Bronchial epithelial cell (primary cell): ENCODE measurements around the gene HMCN2. TPM values are rescaled to one million over a fixed set of nuclear protein-coding genes. Genes with fewer than 3 reads are reported as not detected.

Experiments
- DNase-seq: peaks from one replicate; pipeline ENCODE4 v3.0.0-alpha.2; 2010; ENCODE audit warnings: low read depth
- FAIRE-seq: peaks from 2 replicates; lab custom pipeline; 2011; peaks lifted over from hg19 to GRCh38; lab: Jason Lieb, UNC
- H3K27me3 ChIP-seq: 2 replicates; pipeline ENCODE4 v1.5.1; 2011; ENCODE audit warnings: low read length; ENCODE audit not compliant: control insufficient read depth, insufficient read depth
- H3K36me3 ChIP-seq: 2 replicates; pipeline ENCODE4 v1.5.1; 2011; ENCODE audit warnings: low read length; ENCODE audit not compliant: control insufficient read depth, insufficient read depth
- H3K4me3 ChIP-seq: 2 replicates; pipeline ENCODE4 v1.5.1; 2011; ENCODE audit warnings: mild to moderate bottlenecking, low read depth, low read length, control low read depth
- CTCF ChIP-seq: IDR thresholded peaks from 2 replicates; pipeline ENCODE4 v1.5.1; 2011; ENCODE audit warnings: mild to moderate bottlenecking, moderate library complexity, low read length, control low read depth, inconsistent platforms; ENCODE audit not compliant: insufficient read depth, severe bottlenecking
- total RNA-seq: library from RNA; depleted of rRNA; stranded (reverse); fragments of >200 nt; gene quantifications from 2 replicates; pipeline ENCODE4 v1.2.1, GENCODE V29; 2014

The HMCN2 gene
- total RNA-seq, 1 donor from 2014 or later = under 0.01 TPM

- FAIRE-seq = no peak
- no peak for TF ChIP-seq CTCF
- no peaks in the 10 kb centered on the region for H3K36me3 ChIP-seq
- no peak overlapping the region for H3K4me3 ChIP-seq
- H3K27me3 ChIP-seq = peaks cover 13% of the 10 kb centered on the region
- no peak for DNase-seq
Measured at GRCh38 chr9:130429381-130429780, 163.8 kb downstream of the HMCN2 start.

GRCh38 chr9:130429831-130430230 lies 164.3 kb downstream of the HMCN2 start:
- TF ChIP-seq CTCF = no peak
- no peak overlapping the region for H3K4me3 ChIP-seq
- peaks cover 13% of the 10 kb centered on the region for H3K27me3 ChIP-seq
- FAIRE-seq = no peak
- H3K36me3 ChIP-seq = no peaks in the 10 kb centered on the region
- no peak for DNase-seq

GRCh38 chr9:130430232-130430631 lies 164.7 kb downstream of the HMCN2 start:
- Histone ChIP-seq H3K36me3 (no peaks in the 10 kb centered on the region), H3K4me3 (no peak overlapping the region), H3K27me3 (peaks cover 12% of the 10 kb centered on the region)
- no peak for DNase-seq
- TF ChIP-seq CTCF = no peak
- FAIRE-seq = no peak

GRCh38 chr9:130430734-130431535 lies 165.4 kb downstream of the HMCN2 start:
- H3K36me3 ChIP-seq = no peaks in the 10 kb centered on the region
- no peak for TF ChIP-seq CTCF
- FAIRE-seq (no peak), DNase-seq (no peak)
- no peak overlapping the region for H3K4me3 ChIP-seq
- peaks cover 11% of the 10 kb centered on the region for H3K27me3 ChIP-seq

- TF ChIP-seq CTCF = no peak
- no peak overlapping the region for H3K4me3 ChIP-seq
- DNase-seq (no peak), FAIRE-seq (no peak)
- no peaks in the 10 kb centered on the region for H3K36me3 ChIP-seq
- peaks cover 11% of the 10 kb centered on the region for H3K27me3 ChIP-seq
Measured at GRCh38 chr9:130431536-130432303, 166.2 kb downstream of the HMCN2 start.
